Neuronal stem cell (in vitro differentiated cells): Measurements from ENCODE around the gene F13A1.

Experiments
- DNase-seq: peaks from one replicate; pipeline ENCODE4 v3.0.0-alpha.2; 2013; ENCODE audit warnings: low spot score
- H2AFZ ChIP-seq: one replicate; pipeline ENCODE4 v1.6.1; 2013; ENCODE audit warnings: mild to moderate bottlenecking, low read length, inconsistent platforms
- H2AK5ac ChIP-seq: 2 replicates; pipeline ENCODE4 v1.6.1; 2013; ENCODE audit warnings: low read depth, mild to moderate bottlenecking, inconsistent platforms, low read length, moderate library complexity, mixed read lengths
- H2BK120ac ChIP-seq: 2 replicates; pipeline ENCODE4 v1.6.1; 2013; ENCODE audit warnings: low read depth, mild to moderate bottlenecking, inconsistent platforms, low read length, moderate library complexity, mixed read lengths
- H2BK12ac ChIP-seq: one replicate; pipeline ENCODE4 v1.6.1; 2013; ENCODE audit warnings: low read length, inconsistent platforms
- H2BK15ac ChIP-seq: 2 replicates; pipeline ENCODE4 v1.6.1; 2013; ENCODE audit warnings: mild to moderate bottlenecking, low read length, inconsistent platforms, mixed read lengths
- H2BK5ac ChIP-seq: one replicate; pipeline ENCODE4 v1.6.1; 2013; ENCODE audit warnings: inconsistent platforms, mild to moderate bottlenecking, low read length, moderate library complexity
- H3K14ac ChIP-seq: one replicate; pipeline ENCODE4 v1.6.1; 2013; ENCODE audit warnings: low read length, inconsistent platforms
- H3K18ac ChIP-seq: 2 replicates; pipeline ENCODE4 v1.6.1; 2013; ENCODE audit warnings: low read length, inconsistent platforms
- H3K23ac ChIP-seq: 2 replicates; pipeline ENCODE4 v1.6.1; 2013; ENCODE audit warnings: low read depth, mild to moderate bottlenecking, mixed read lengths, low read length, inconsistent platforms; ENCODE audit not compliant: poor library complexity
- H3K27ac ChIP-seq: replicated peaks from 3 replicates; pipeline ENCODE4 v1.5.1; 2013; ENCODE audit warnings: low read length, inconsistent platforms
- H3K27me3 ChIP-seq, 3 experiments: 2 replicates each; pipeline ENCODE4 v1.6.1; 2013; ENCODE audit warnings: low read length in 3 of 3, mild to moderate bottlenecking in 2 of 3, inconsistent platforms in 1 of 3, low read depth in 1 of 3, mixed read lengths in 1 of 3, moderate library complexity in 1 of 3; ENCODE audit not compliant: control insufficient read depth in 3 of 3, insufficient read depth in 3 of 3
- H3K36me3 ChIP-seq, 2 donors: replicated peaks in 1 of 2; 2 replicates each; pipeline ENCODE4 v1.6.1; 2013; ENCODE audit warnings: low read length in 2 of 2; ENCODE audit not compliant: control insufficient read depth in 2 of 2, insufficient read depth in 2 of 2
- H3K4ac ChIP-seq: 2 replicates; pipeline ENCODE4 v1.6.1; 2013; ENCODE audit warnings: inconsistent platforms, mild to moderate bottlenecking, low read length, moderate library complexity
- H3K4me1 ChIP-seq, 2 donors: 1 replicate in 1 of 2; 2 replicates in 1 of 2; pipeline ENCODE4 v1.6.1; 2013; ENCODE audit warnings: low read length in 2 of 2, low read depth in 1 of 2; ENCODE audit not compliant: control insufficient read depth in 2 of 2, insufficient read depth in 1 of 2
- H3K4me2 ChIP-seq: one replicate; pipeline ENCODE4 v1.6.1; 2013; ENCODE audit warnings: mild to moderate bottlenecking, low read length, inconsistent platforms; ENCODE audit not compliant: insufficient read depth, poor library complexity, severe bottlenecking
- H3K4me3 ChIP-seq, 2 donors: 2 replicates each; pipeline ENCODE4 v1.5.1; 2013; ENCODE audit warnings: low read length in 2 of 2, mild to moderate bottlenecking in 2 of 2, inconsistent platforms in 1 of 2, moderate library complexity in 1 of 2
- H3K79me1 ChIP-seq: one replicate; pipeline ENCODE4 v1.6.1; 2013; ENCODE audit warnings: low read depth, mild to moderate bottlenecking, inconsistent platforms, low read length, moderate library complexity
- H3K9ac ChIP-seq: one replicate; pipeline ENCODE4 v1.6.1; 2013; ENCODE audit warnings: mild to moderate bottlenecking, low read depth, low read length, inconsistent platforms; ENCODE audit not compliant: poor library complexity
- H3K9me3 ChIP-seq, 2 donors: replicated peaks in 1 of 2; 2 replicates each; pipeline versions ENCODE3 to v1.6.1; 2013; ENCODE audit warnings: low read length in 2 of 2, mild to moderate bottlenecking in 2 of 2, inconsistent platforms in 1 of 2, low read depth in 1 of 2, mixed read lengths in 1 of 2, moderate library complexity in 1 of 2; ENCODE audit not compliant: control insufficient read depth in 2 of 2, insufficient read depth in 1 of 2
- H4K8ac ChIP-seq: one replicate; pipeline ENCODE4 v1.6.1; 2013; ENCODE audit warnings: low read depth, mild to moderate bottlenecking, inconsistent platforms, low read length, moderate library complexity
- H4K91ac ChIP-seq: one replicate; pipeline ENCODE4 v1.6.1; 2013; ENCODE audit warnings: low read length, low read depth, mild to moderate bottlenecking, inconsistent platforms; ENCODE audit not compliant: poor library complexity
- WGBS, 2 donors: extraction: QIAGEN DNeasy Blood & Tissue Kit; methylation state at CpG; one replicate each; pipeline ENCODE4 v1.1.7; 2013; ENCODE audit warnings: missing lambda C conversion rate in 2 of 2, mixed read lengths in 1 of 2; ENCODE audit not compliant: insufficient read length in 2 of 2, insufficient replicate concordance in 1 of 2; ENCODE audit errors: extremely low coverage in 2 of 2; 5-methylcytosine and 5-hydroxymethylcytosine counted together

The F13A1 gene

GRCh38 chr6:6239598-6240581 is 80.6 kb downstream of the F13A1 start:
- Histone ChIP-seq H3K23ac (no peak overlapping the region), H3K27me3 (no peaks in the 10 kb centered on the region), H3K9me3 (no peaks in the 10 kb centered on the region), H3K4ac (no peak overlapping the region), H4K91ac (no peak overlapping the region), H3K79me1 (no peaks in the 10 kb centered on the region), H2AK5ac (no peak overlapping the region), H3K4me2 (no peak overlapping the region), H3K14ac (no peak overlapping the region), H3K4me1 (no peaks in the 10 kb centered on the region), H2BK120ac (no peak overlapping the region), H2BK12ac (no peak overlapping the region), H4K8ac (no peak overlapping the region), H3K27ac (no peak overlapping the region), H3K9ac (no peak overlapping the region), H3K36me3 (no peaks in the 10 kb centered on the region), H3K4me3 (no peak overlapping the region), H3K18ac (no peak overlapping the region), H2BK5ac (no peak overlapping the region), H2BK15ac (no peak overlapping the region), H2AFZ (no peak overlapping the region)
- DNase-seq, result no peak
- no CpG with 5 or more reads among the region's 5 CpGs for WGBS, 2 donors

- H4K8ac ChIP-seq, result no peak overlapping the region
- H3K14ac ChIP-seq, result no peak overlapping the region
- no peak overlapping the region for H3K4ac ChIP-seq
- H2BK12ac ChIP-seq, result no peak overlapping the region
- H3K23ac ChIP-seq, result no peak overlapping the region
- no peaks in the 10 kb centered on the region for H3K79me1 ChIP-seq
- H3K4me1 ChIP-seq, result no peaks in the 10 kb centered on the region
- H3K4me2 ChIP-seq, result no peak overlapping the region
- no peak overlapping the region for H2AK5ac ChIP-seq
- H3K36me3 ChIP-seq, result no peaks in the 10 kb centered on the region
- no CpG with 5 or more reads among the region's 6 CpGs for WGBS, 2 donors
- no peak overlapping the region for H3K9ac ChIP-seq
- no peak overlapping the region for H2BK120ac ChIP-seq
- H2BK15ac ChIP-seq, result no peak overlapping the region
- no peaks in the 10 kb centered on the region for H3K9me3 ChIP-seq
- H3K4me3 ChIP-seq, result no peak overlapping the region
- no peak overlapping the region for H2AFZ ChIP-seq
- H2BK5ac ChIP-seq, result no peak overlapping the region
- no peak for DNase-seq
- H3K27me3 ChIP-seq, result no peaks in the 10 kb centered on the region
- no peak overlapping the region for H4K91ac ChIP-seq
- H3K27ac ChIP-seq, result no peak overlapping the region
- no peak overlapping the region for H3K18ac ChIP-seq
Measured at GRCh38 chr6:6236730-6237469, 83.6 kb downstream of the F13A1 start.

GRCh38 chr6:6235786-6236185 is 84.7 kb downstream of the F13A1 start:
- no peak overlapping the region for H3K9ac ChIP-seq
- H3K4me2 ChIP-seq, result no peak overlapping the region
- no peak overlapping the region for H2BK12ac ChIP-seq
- H3K9me3 ChIP-seq, result no peaks in the 10 kb centered on the region
- no peak overlapping the region for H2AFZ ChIP-seq
- H2AK5ac ChIP-seq, result no peak overlapping the region
- no peak overlapping the region for H3K4me3 ChIP-seq
- H3K23ac ChIP-seq, result no peak overlapping the region
- H3K4ac ChIP-seq, result no peak overlapping the region
- no peaks in the 10 kb centered on the region for H3K4me1 ChIP-seq
- no peak overlapping the region for H2BK15ac ChIP-seq
- H3K27me3 ChIP-seq, result no peaks in the 10 kb centered on the region
- H4K91ac ChIP-seq, result no peak overlapping the region
- H4K8ac ChIP-seq, result no peak overlapping the region
- no peaks in the 10 kb centered on the region for H3K36me3 ChIP-seq
- H3K18ac ChIP-seq, result no peak overlapping the region
- WGBS, 2 donors, result no CpG with 5 or more reads among the region's 2 CpGs
- H3K14ac ChIP-seq, result no peak overlapping the region
- H2BK120ac ChIP-seq, result no peak overlapping the region
- H3K27ac ChIP-seq, result no peak overlapping the region
- no peak for DNase-seq
- H3K79me1 ChIP-seq, result no peaks in the 10 kb centered on the region
- H2BK5ac ChIP-seq, result no peak overlapping the region

GRCh38 chr6:6234963-6235362 is 85.5 kb downstream of the F13A1 start:
- H2BK15ac ChIP-seq, result no peak overlapping the region
- DNase-seq, result no peak
- H3K9me3 ChIP-seq, result no peaks in the 10 kb centered on the region
- H2AK5ac ChIP-seq, result no peak overlapping the region
- no peak overlapping the region for H2BK12ac ChIP-seq
- H3K4me2 ChIP-seq, result no peak overlapping the region
- H3K14ac ChIP-seq, result no peak overlapping the region
- H3K27me3 ChIP-seq, result no peaks in the 10 kb centered on the region
- no peak overlapping the region for H4K91ac ChIP-seq
- no peak overlapping the region for H2AFZ ChIP-seq
- no peak overlapping the region for H2BK120ac ChIP-seq
- H3K9ac ChIP-seq, result no peak overlapping the region
- H3K36me3 ChIP-seq, result no peaks in the 10 kb centered on the region
- no peak overlapping the region for H3K4ac ChIP-seq
- H3K23ac ChIP-seq, result no peak overlapping the region
- no peak overlapping the region for H2BK5ac ChIP-seq
- H3K4me1 ChIP-seq, result peaks cover 0 to 7% of the 10 kb centered on the region in 2 donors
- WGBS, 2 donors, result no CpG with 5 or more reads among the region's 1 CpG
- H3K18ac ChIP-seq, result no peak overlapping the region
- H3K27ac ChIP-seq, result no peak overlapping the region
- no peak overlapping the region for H4K8ac ChIP-seq
- no peak overlapping the region for H3K4me3 ChIP-seq
- H3K79me1 ChIP-seq, result no peaks in the 10 kb centered on the region
